ENCODE results near the gene GDPD5.
"Not testable (repeated sequence)": the region's sequence is repeated elsewhere in the genome, so short reads cannot be mapped to it uniquely, and the experiment has no call there.

Gene GDPD5

DNA sequence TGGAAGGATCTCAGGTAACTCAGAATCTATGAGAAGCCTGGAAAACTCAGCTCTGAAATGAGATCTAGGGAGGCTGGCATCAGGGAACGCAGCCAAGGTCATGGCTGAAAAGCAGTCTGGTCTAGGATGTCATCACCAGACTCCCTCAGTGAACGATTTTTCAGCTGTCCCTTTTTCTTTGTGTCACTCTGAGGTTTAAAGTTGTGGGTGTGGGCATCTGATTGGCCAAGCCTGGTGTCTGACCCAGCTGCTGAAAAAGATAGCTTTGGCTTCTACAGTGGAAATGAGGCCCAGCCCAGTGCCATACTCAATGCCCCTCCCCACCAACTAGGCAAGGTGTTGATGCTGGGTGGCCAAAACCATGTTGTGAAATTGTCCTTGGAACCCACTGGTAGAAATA is 111.9 kb downstream of the GDPD5 start:
- TF ChIP-seq, protein P1, sequence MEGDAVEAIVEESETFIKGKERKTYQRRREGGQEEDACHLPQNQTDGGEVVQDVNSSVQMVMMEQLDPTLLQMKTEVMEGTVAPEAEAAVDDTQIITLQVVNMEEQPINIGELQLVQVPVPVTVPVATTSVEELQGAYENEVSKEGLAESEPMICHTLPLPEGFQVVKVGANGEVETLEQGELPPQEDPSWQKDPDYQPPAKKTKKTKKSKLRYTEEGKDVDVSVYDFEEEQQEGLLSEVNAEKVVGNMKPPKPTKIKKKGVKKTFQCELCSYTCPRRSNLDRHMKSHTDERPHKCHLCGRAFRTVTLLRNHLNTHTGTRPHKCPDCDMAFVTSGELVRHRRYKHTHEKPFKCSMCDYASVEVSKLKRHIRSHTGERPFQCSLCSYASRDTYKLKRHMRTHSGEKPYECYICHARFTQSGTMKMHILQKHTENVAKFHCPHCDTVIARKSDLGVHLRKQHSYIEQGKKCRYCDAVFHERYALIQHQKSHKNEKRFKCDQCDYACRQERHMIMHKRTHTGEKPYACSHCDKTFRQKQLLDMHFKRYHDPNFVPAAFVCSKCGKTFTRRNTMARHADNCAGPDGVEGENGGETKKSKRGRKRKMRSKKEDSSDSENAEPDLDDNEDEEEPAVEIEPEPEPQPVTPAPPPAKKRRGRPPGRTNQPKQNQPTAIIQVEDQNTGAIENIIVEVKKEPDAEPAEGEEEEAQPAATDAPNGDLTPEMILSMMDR (conservative IDR thresholded peaks at IDR 0.05; ENCODE audit: low read length) = no peak
- no peak overlapping the region for H3K4me3 ChIP-seq (ENCODE audit: low read length)
- DNase-seq (ENCODE audit: low read depth) = no peak

DNA sequence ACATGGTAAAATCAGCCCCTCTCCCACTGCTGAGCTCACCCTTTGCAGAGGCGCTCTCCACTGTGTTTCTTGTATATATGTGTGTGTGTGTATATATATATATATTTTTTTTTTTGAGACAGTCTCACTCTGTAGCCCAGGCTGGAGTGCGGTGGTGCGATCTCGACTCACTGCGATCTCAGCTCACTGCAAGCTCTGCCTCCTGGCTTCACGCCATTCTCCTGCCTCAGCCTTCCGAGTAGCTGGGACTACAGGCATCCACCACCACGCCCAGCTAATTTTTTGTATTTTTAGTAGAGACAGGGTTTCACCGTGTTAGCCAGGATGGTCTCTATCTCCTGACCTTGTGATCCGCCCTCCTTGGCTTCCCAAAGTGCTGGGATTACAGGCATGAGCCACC is 112.6 kb downstream of the GDPD5 start:
- DNase-seq (ENCODE audit: low read depth); H3K4me3 ChIP-seq (ENCODE audit: low read length): not testable (repeated sequence)

DNA sequence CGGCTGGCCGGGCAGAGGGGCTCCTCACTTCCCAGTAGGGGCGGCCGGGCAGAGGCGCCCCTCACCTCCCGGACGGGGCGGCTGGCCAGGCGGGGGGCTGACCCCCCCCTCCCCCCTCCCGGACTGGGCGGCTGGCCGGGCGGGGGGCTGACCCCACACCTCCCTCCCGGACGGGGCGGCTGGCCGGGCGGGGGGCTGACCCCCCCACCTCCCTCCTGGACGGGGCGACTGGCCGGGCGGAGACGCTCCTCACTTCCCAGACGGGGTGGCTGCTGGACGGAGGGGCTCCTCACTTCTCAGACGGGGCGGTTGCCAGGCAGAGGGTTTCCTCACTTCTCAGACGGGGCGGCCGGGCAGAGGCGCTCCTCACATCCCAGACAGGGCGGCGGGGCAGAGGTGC is 115.8 kb downstream of the GDPD5 start:
- not testable (repeated sequence) for DNase-seq (ENCODE audit: low read depth)

DNA sequence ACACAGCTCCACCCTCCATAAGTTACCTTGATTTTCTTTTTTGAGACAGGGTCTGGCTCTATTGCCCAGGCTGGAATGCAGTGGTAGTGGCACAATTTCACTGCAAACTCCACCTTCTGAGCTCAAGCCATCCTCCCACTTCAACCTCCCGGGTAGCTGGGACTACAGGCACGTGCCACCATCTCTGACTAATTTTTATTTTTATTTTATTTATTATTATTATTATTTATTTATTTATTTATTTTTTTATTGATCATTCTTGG is 116.9 kb downstream of the GDPD5 start:
- H3K4me3 ChIP-seq (ENCODE audit: low read length) = no peak overlapping the region
- TF ChIP-seq, protein P1 (conservative IDR thresholded peaks at IDR 0.05; ENCODE audit: low read length) = no peak
- DNase-seq (ENCODE audit: low read depth) = no peak

More for the DNA sequence above, 115.8 kb downstream of the GDPD5 start:
- not testable (repeated sequence) for H3K4me3 ChIP-seq (ENCODE audit: low read length)

DNA sequence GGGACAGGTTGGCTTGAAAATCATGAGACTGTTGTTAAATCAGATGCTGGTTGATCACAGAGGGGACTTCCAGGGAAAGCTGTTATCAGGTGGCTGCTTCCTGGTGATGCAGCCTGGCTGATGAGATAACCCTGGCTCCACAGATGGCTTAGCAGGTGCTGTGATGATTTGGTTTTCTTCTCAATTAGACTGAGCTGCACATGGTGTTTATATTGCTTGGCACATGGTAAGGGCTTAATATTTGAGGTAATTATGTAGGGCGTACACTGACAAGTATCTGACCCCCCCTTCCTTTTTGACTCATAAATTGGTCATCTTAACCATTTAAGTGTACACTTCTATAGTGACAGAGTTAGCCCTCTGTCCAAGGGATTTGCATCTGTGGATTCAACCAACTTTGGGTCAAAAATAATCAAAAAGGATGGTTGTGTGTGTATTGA is 119.4 kb downstream of the GDPD5 start:
- peak; percentile 34 for DNase-seq (ENCODE audit: low read depth)
- TF ChIP-seq, protein P1 (conservative IDR thresholded peaks at IDR 0.05; ENCODE audit: low read length) = no peak
- no peak overlapping the region for H3K4me3 ChIP-seq (ENCODE audit: low read length)

DNA sequence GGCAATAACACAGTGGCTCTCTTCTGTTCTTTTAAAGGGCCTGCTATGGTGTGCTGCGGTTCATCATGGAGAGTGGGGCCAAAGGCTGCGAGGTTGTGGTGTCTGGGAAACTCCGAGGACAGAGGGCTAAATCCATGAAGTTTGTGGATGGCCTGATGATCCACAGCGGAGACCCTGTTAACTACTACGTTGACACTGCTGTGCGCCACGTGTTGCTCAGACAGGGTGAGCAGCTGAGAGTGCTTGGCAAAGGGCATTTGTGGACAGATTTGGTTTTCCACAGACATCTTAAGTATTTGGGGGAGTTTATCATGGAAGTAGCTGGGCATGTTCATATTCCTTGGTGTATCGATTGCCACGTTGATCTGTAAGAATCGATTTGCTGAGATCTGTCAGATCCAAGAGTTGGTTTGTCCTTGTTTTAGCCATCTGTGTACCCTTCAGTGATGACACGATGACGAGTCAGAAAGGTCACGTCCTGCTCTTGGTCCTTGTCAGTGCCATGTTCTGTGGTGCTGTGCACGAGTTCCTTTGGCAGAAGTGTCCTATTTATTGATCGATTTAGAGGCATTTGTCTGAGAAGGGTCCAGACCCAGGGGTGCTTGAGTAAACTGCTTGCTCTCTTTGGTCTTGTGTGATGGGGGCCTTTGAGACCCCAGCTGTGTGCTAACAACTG is 121.6 kb downstream of the GDPD5 start:
- TF ChIP-seq, protein P1 (conservative IDR thresholded peaks at IDR 0.05; ENCODE audit: low read length) = no peak
- no peak overlapping the region for H3K4me3 ChIP-seq (ENCODE audit: low read length)
- no peak for DNase-seq (ENCODE audit: low read depth)

DNA sequence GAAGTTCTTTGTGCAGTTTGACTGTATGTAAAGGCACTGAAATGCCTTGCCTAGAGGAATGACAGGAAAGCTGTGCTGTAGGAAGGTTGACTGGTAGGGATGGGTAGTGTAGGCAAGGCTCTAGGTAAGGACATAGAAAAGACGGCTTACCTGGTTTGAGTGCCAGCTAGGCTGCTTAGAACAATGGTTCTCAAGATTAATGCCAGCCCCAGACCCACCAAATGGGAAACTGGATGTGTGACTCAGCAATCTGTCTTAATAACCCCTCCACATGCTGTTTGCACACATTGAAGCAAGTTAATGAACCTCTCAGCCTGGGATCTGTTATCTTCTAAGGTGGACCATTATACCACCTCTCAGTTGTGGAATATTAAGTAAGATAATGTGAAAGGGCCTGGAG is 122.7 kb downstream of the GDPD5 start:
- TF ChIP-seq, protein P1 (conservative IDR thresholded peaks at IDR 0.05; ENCODE audit: low read length) = no peak
- DNase-seq (ENCODE audit: low read depth) = no peak
- no peak overlapping the region for H3K4me3 ChIP-seq (ENCODE audit: low read length)

DNA sequence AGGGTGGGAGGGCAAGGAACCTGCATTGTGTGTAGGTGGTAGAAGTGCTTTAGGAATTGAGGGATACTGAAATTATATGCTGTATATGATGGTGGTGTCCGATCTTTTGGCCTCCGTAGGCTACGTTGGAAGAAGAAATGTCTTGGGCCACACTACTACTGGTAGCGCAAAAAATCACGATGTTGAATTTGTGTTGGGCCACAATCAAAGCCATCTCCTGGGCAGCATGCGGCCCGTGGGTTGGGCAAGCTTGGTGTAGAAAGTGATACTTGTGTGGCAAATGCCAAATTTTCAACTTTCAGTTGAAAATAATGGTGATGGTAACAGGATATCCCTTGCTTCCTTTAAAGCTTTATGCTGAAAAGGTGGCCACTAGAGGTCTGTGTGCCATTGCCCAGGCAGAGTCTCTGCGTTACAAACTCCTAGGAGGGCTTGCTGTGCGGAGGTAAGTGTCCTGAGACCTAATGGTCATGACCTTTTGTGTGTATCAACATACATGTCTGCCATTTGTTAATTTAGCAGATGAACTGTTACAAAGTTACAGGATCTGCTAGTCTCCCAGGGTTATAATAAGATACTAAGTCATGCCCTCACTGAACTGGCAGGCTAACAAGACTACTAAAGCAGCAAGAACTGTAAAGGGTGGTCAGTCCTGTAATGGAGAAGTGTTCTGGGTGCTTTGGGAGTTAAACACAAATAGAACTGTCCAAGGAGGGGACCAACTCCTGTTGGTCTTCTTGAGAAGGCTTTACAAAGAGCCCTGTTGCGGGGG is 123.6 kb downstream of the GDPD5 start:
- TF ChIP-seq, protein P1 (conservative IDR thresholded peaks at IDR 0.05; ENCODE audit: low read length) = no peak
- no peak for DNase-seq (ENCODE audit: low read depth)
- peak overlapping the region; percentile 20 for H3K4me3 ChIP-seq (ENCODE audit: low read length)

Measured in AG10803 (cell line).